Gastroesophageal sphincter (tissue), 3 donors: ENCODE results near the gene CCDC127.

Experiments
- CTCF ChIP-seq, 4 experiments: fragments of 200-600 bp in 2 of 4; fragments of 450-650 bp in 2 of 4; sonication (generic) in 1 of 4; IDR thresholded peaks; one replicate each; pipeline ENCODE4 v1.5.1; 2017 to 2019; ENCODE audit warnings: antibody characterized with exemption in 4 of 4, mild to moderate bottlenecking in 2 of 4, moderate library complexity in 2 of 4
- POLR2A ChIP-seq, 2 donors: fragments of 450-650 bp; IDR thresholded peaks; one replicate each; pipeline ENCODE4 v1.6.1; 2017; ENCODE audit warnings: antibody characterized with exemption in 2 of 2, mild to moderate bottlenecking in 2 of 2, moderate library complexity in 1 of 2

GRCh38 chr5:155651-156410 lies 62.1 kb downstream of the CCDC127 start:
- TF ChIP-seq CTCF (IDR thresholded peaks at IDR 0.05) (no peak), POLR2A (IDR thresholded peaks at IDR 0.05) (no peak)
